Smooth muscle cell (in vitro differentiated cells): ENCODE data around the gene RPL10A. TPM values are rescaled to one million over a fixed set of nuclear protein-coding genes. Genes with fewer than 3 reads are reported as not detected.

Experiments
- DNase-seq: peaks from one replicate; lab custom pipeline; 2025; ENCODE audit not compliant: unreplicated experiment; lab: John Stamatoyannopoulos, UW
- H2AFZ ChIP-seq: fragments of 200-600 bp; sonication (generic); 2 replicates; pipeline ENCODE4 v1.6.0; 2016; ENCODE audit warnings: antibody characterized with exemption, low read depth, mild to moderate bottlenecking
- H3F3A ChIP-seq: fragments of 200-600 bp; sonication (generic); 2 replicates; pipeline ENCODE4 v1.6.0; 2017; ENCODE audit warnings: antibody characterized with exemption, low read depth
- H3K27ac ChIP-seq: fragments of 200-600 bp; sonication (generic); 2 replicates; pipeline ENCODE4 v1.5.1; 2016; ENCODE audit warnings: low read depth, mild to moderate bottlenecking
- H3K27me3 ChIP-seq: fragments of 200-600 bp; sonication (generic); 2 replicates; pipeline ENCODE4 v1.6.1; 2016; ENCODE audit warnings: low read depth, mild to moderate bottlenecking
- H3K36me3 ChIP-seq: fragments of 200-600 bp; sonication (generic); 2 replicates; pipeline ENCODE4 v1.5.1; 2016; ENCODE audit warnings: low read depth
- H3K4me1 ChIP-seq: fragments of 200-600 bp; sonication (generic); 2 replicates; pipeline ENCODE4 v1.5.1; 2016; ENCODE audit warnings: low read depth
- H3K4me2 ChIP-seq: fragments of 200-600 bp; sonication (generic); 2 replicates; pipeline ENCODE4 v1.6.0; 2016; ENCODE audit warnings: mild to moderate bottlenecking
- H3K4me3 ChIP-seq: fragments of 200-600 bp; sonication (generic); 2 replicates; pipeline ENCODE4 v1.5.1; 2016; ENCODE audit warnings: mild to moderate bottlenecking
- H3K79me2 ChIP-seq: fragments of 200-600 bp; sonication (generic); 2 replicates; pipeline ENCODE4 v1.6.0; 2016; ENCODE audit warnings: low read depth, mild to moderate bottlenecking
- H3K9ac ChIP-seq: fragments of 200-600 bp; sonication (generic); 2 replicates; pipeline ENCODE4 v1.6.0; 2016; ENCODE audit warnings: low read depth
- H3K9me3 ChIP-seq: fragments of 200-600 bp; sonication (generic); replicated peaks from 2 replicates; pipeline ENCODE4 v1.5.1; 2016; ENCODE audit warnings: low read depth
- H4K20me1 ChIP-seq: fragments of 200-600 bp; sonication (generic); 2 replicates; pipeline ENCODE4 v1.6.0; 2016; ENCODE audit warnings: low read depth
- CTCF ChIP-seq: fragments of 200-600 bp; sonication (generic); IDR thresholded peaks from 2 replicates; pipeline ENCODE4 v1.5.1; 2017; ENCODE audit warnings: borderline replicate concordance, mild to moderate bottlenecking, antibody characterized with exemption; ENCODE audit not compliant: insufficient read depth, poor library complexity, severe bottlenecking
- WGBS: methylation state at CpG from one replicate; pipeline ENCODE4 v1.1.7; 2016; ENCODE audit warnings: low lambda C conversion rate; 5-methylcytosine and 5-hydroxymethylcytosine counted together
- polyA plus RNA-seq: library from polyadenylated mRNA; unstranded; fragments of >200 nt; fragmentation: Nextera tagmentation; extraction: Ambion mirVana; gene quantifications from 2 replicates; pipeline ENCODE4 v1.2.1, GENCODE V29; 2016
- total RNA-seq: library from RNA; depleted of rRNA; stranded (reverse); fragments of >200 nt; gene quantifications from 2 replicates; pipeline ENCODE4 v1.2.3, GENCODE V29; 2014

RPL10A gene
- total and polyA plus RNA-seq, 2 experiments from 2014 or later: 307 to 1,090 TPM

GRCh38 chr6:35496036-35496840 is 28.0 kb downstream of the RPL10A start:
- DNase-seq: peak; percentile 77
- peaks cover 23% of the 10 kb centered on the region for H3F3A ChIP-seq
- H3K27ac ChIP-seq: peak overlapping the region; percentile 94
- no peaks in the 10 kb centered on the region for H3K27me3 ChIP-seq
- 1% methylated on average over 29 of the region's 63 CpGs for WGBS
- H3K36me3 ChIP-seq: no peaks in the 10 kb centered on the region
- H3K4me1 ChIP-seq: peaks cover 51% of the 10 kb centered on the region
- peak; percentile 11 for TF ChIP-seq CTCF
- no peaks in the 10 kb centered on the region for H3K9me3 ChIP-seq
- peak overlapping the region; percentile 99 for H3K4me3 ChIP-seq
- peak overlapping the region; percentile 99 for H3K4me2 ChIP-seq
- H2AFZ ChIP-seq: peak overlapping the region; percentile 62
- peaks cover 68% of the 10 kb centered on the region for H3K79me2 ChIP-seq
- H3K9ac ChIP-seq: peak overlapping the region; percentile 95
- H4K20me1 ChIP-seq: peaks cover 48% of the 10 kb centered on the region

DNA sequence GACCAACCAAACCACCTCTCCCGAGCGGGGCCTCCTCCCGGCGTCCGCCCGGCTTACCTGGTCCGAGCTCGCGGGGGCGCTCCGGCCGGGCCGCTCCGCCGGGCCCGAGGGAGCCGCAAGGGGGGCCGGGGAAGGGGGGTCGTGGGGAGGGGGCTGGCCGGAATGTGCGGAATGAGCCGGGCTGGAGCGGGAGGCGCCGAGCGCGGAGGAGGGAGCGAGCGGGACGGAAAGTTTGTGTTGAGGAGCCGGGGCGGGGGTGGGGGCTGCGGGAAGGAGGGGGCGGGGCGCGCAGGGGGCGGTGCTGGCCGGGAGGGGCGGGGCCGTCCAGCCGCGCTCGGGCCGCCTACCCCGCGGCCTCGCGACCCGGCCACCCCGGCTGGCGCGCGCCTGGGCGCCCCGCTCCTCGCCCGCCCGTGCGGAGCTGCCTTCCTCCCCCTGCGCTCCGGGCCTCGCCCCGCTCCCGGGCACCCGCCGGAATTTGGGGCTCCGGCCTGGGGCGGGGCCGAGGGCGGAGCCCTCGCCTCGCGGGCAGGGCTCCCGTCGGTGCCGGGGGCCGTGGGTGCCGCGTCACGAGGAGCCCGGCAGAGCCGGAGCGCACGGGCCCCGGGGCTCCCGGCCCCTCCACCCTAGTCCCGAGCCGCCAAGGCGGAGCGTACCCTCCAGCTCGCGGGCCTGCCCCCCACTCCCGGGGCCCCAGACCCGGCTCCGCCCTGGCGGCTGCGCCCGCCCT is 28.8 kb downstream of the RPL10A start, which contains the start of gene TEAD3:
TEAD3 (minus strand) TSS at position 239 of the 730 bp plus-strand sequence.
- no peaks in the 10 kb centered on the region for H3K36me3 ChIP-seq
- peak within 1 kb of the TSS; percentile 67 for H2AFZ ChIP-seq
- H3K4me3 ChIP-seq: peak within 1 kb of the TSS; percentile 99
- DNase-seq: peak; percentile 77
- no peaks in the 10 kb centered on the region for H3K9me3 ChIP-seq
- peaks cover 41% of the 10 kb centered on the region for H4K20me1 ChIP-seq
- H3K79me2 ChIP-seq: peaks cover 60% of the 10 kb centered on the region
- H3K9ac ChIP-seq: peak within 1 kb of the TSS; percentile 97
- H3K4me1 ChIP-seq: peaks cover 44% of the 10 kb centered on the region
- TF ChIP-seq CTCF: peak; percentile 5
- peak within 1 kb of the TSS; percentile 100 for H3K27ac ChIP-seq
- no peaks in the 10 kb centered on the region for H3K27me3 ChIP-seq
- 0% methylated on average over 22 of the region's 98 CpGs for WGBS
- H3F3A ChIP-seq: peaks cover 23% of the 10 kb centered on the region
- peak within 1 kb of the TSS; percentile 99 for H3K4me2 ChIP-seq

DNA sequence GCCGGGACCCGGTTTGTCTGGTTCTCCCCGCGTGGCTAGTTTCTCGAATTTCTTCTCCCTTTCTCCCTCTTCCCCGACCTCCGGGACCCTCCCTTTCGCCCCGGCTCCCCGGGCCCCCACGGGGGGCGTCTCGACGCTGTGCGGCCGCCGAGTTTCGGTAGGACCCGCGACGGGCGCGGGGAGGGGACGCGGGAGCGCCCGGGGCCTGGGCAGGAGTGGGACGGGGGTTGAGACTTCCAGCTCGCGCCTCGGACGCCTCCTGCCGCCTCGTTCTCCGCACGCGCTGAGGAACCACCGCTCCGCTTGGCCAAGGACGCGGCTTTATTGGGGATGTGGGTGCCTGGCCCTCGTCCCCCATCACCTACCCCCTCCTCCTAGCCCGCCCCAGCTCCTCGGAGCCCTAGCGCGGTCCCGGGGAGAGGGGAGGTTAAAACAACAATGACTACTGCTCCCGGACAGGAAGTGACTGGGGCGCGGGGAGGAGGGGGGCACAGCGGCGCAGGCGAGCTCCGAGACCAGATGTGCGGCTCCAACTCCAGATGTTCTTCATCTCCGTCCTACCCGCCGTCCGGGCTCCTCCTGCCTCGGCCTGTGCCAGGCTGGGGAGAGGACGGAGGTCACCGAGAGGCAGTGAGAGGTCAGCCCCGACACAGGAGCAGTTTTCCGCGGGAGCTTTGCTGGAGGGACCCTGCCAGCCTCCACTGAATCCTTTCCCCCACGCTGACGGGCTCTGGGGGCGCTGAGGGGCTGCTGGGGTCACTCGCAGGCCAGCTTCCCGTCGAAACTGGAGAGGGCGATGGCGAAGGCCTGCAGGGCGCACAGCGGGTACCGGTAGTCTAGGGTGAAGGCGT is 29.6 kb downstream of the RPL10A start:
- TF ChIP-seq CTCF: no peak
- peak; percentile 84 for DNase-seq

More for the DNA sequence above, 29.6 kb downstream of the RPL10A start:
- peaks cover 52% of the 10 kb centered on the region for H3K79me2 ChIP-seq
- peaks cover 36% of the 10 kb centered on the region for H3K4me1 ChIP-seq
- WGBS: 4% methylated on average over 46 of the region's 77 CpGs
- H3K9me3 ChIP-seq: no peaks in the 10 kb centered on the region
- H2AFZ ChIP-seq: peak overlapping the region; percentile 67
- peak overlapping the region; percentile 99 for H3K4me3 ChIP-seq
- H3F3A ChIP-seq: peaks cover 19% of the 10 kb centered on the region
- H3K9ac ChIP-seq: peak overlapping the region; percentile 97
- H4K20me1 ChIP-seq: peaks cover 33% of the 10 kb centered on the region
- H3K27ac ChIP-seq: peak overlapping the region; percentile 100
- H3K36me3 ChIP-seq: no peaks in the 10 kb centered on the region
- peak overlapping the region; percentile 98 for H3K4me2 ChIP-seq
- no peaks in the 10 kb centered on the region for H3K27me3 ChIP-seq
